NCI-H345 (cell line): ENCODE measurements around the gene JMJD1C.

ENCODE experiments used
- DNase-seq: peaks from one replicate; lab custom pipeline; 2025; lab: John Stamatoyannopoulos, UW

Gene JMJD1C

GRCh38 chr10:63436225-63436624, 29.6 kb downstream of the JMJD1C start:
- no peak for DNase-seq

GRCh38 chr10:63434866-63435854, 30.6 kb downstream of the JMJD1C start:
- no peak for DNase-seq

GRCh38 chr10:63431962-63432797, 33.6 kb downstream of the JMJD1C start:
- DNase-seq, result no peak

DNA sequence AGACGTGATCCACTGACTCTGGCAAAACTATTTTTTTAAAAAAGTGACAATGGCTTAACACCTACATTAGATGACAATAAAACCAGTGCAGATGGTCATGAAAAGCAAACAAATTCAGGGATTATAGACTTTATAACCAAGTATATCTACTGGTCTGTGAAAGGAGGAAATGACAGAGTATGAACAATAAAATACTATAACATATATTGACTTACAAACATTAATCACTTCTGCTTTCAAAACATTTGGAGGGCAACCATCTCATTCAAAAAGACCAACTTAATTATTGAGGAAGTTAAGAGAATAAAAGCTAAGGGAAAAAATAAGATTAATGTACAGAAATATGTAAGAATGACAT, 34.8 kb downstream of the JMJD1C start:
- no peak for DNase-seq

DNA sequence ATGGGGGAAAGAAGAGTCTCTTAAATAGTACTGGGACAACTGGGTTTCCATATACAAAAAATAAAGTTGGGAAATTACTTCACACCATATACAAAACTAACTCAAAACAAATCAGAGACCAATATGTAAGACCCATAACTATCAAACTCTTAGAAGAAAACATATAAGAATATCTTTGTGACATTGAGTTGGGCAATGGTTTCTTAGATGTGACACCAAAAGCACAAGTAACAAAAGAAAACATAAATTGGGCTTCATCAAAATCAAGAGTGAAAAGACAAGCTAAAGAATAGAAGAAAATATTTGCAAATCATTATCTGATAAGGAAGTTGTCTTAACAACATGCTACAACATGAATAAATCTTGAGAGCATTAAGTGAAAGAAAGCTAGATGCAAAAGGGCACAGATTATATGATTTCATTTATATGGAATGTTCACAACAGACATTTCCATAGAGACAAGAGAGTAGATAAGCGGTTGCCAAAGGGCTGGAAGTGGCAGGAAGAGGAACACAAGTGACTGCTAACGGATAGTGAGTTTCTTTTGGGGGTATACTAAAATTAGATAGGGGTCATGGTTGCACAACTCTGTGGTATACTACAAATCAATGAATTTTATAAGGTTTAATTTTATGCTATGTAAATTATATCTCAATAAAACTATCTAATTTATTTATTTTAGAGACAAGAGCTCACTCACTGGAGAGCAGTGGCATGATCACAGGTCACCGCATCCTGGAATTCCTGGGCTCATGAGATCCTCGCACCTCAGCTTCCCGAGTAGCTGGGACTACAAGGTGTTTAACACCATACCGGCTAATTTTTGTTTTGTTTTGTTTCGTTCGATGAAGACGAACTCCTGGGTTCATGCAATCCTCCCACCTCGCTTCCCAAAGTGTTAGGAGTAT, 35.4 kb downstream of the JMJD1C start:
- DNase-seq, result no peak

DNA sequence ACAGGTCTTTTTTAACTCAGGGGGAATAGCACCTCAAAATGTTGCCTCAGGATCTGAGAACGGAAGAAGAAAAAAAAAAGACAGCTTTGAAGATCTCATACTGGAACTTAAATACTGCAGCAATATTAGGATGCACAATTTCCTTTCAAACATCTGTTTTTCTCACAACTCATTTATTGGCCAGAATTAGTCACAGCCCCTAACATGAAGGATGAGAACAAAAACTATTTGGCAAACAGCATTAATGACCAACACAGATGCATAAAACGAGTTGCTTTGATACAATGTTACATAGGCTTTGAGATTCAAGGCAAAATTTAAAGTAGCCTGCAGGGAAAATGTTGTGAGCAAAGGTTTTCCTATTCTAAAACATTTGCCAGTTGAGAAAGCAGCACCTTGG, 36.5 kb downstream of the JMJD1C start:
- DNase-seq, result no peak

DNA sequence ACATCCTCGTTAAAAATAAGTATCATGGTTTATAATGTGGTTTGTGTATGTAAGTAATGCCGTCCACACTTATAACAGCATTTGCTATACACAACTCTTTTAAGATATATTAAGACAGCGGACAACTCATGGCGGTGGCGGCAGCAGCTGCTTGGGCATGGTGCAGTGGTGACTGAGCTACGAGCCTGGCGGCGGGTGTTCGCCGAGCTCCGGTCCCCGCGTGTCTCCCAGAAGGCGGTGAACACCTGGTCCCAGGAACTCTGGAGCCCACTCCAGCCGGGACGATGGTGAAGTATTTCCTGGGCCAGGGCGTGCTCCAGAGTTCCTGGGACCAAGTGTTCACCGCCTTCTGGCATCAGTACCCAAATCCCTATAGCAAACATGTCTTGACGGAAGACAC, 38.8 kb downstream of the JMJD1C start:
- no peak for DNase-seq

GRCh38 chr10:63425512-63425911, 40.3 kb downstream of the JMJD1C start:
- DNase-seq, result no peak

DNA sequence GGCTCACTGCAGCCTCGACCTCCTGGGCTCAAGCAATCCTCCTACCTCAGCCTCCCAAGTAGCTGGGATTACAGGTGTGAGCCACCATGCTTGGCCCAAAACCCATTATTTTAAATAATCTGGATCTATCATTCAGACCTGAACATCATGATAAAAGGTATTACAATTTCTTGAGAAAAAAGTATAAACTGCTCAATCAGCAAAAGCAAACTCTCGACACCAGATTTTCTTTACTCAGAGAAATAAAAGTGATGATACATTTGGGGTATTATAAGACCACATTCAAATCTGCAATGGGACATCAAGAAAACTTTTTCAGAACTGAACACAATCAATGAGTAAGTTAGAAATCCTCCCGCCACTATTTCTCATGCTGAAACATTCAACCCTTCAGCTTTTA, 41.2 kb downstream of the JMJD1C start:
- DNase-seq, result no peak

GRCh38 chr10:63423494-63423893, 42.3 kb downstream of the JMJD1C start:
- DNase-seq, result no peak

GRCh38 chr10:63421591-63421990, 44.2 kb downstream of the JMJD1C start:
- DNase-seq, result no peak

DNA sequence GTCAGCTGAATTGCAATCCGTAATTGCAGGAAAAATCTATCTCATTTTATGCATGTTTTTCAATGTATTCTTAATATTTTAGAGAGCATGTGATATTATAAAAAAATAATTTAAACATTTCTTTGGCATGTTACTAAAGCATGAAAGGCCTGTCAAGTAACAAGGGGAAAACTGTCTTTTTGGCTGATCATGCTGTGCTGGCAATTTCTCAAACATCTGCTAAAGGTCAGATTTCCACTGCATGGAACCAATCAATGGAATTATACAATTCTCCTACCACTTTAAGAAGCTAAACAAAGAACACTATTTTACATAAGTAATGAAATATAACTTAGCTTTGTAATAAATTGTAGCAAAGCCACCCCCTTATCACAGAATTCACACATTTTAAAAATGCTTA, 49.4 kb downstream of the JMJD1C start:
- DNase-seq, result no peak

- no peak for DNase-seq
These were observed 50.0 kb downstream of the JMJD1C start for GRCh38 chr10:63415640-63416244.

DNA sequence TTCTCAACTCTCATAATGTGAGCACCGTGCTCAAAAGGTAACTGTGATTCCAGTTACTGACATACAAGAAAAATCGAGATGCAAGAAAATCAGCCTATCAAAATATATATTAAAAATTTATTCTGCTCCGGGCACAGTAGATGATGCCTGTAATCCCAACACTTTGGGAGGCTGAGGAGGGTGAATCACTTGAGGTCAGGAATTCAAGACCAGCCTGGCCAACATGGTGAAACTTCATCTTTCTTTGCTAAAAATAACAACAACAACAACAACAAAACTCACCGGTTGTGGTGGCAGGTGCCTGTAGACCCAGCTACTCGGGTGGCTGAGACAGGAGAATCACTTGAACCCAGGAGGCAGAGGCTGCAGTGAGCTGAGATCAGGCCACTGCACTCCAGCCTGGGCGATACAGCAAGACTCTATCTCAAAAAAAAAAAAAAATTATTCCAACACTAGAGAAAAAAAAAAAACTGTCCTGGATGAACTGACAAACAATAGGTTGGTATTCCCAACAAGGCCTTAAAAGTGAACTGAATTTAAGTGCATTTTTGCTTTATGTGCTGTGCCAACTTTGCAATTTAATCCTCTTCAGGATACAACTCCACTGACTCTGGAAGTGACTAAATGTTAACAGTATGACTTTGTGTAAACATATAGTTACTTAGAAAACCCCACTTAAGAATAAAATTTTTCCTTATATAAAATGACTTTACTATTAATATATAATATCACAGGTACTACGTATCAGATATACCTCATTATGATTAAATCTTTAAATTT, 51.1 kb downstream of the JMJD1C start:
- DNase-seq, result no peak

DNA sequence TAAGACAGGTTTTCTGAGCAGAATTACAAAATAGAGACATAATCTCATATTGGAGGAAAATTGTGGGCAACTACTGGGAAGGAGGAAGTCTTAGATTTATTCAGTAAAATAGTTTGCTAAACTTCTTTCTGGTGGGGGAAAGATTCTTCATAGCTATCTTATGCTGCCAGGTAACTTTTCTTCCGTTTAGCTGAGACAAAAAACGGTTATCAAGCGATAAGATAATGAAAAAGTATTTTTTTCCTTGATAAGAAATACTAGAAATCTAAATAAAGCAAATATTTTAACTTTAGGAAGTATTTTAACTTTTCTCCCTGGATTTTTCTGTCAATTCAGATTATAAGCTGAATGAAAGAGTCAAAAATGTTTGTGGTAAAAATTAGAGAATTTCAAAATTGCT, 52.3 kb downstream of the JMJD1C start:
- DNase-seq, result no peak

GRCh38 chr10:63412304-63412703, 53.5 kb downstream of the JMJD1C start:
- no peak for DNase-seq

- no peak for DNase-seq
These were observed 55.1 kb downstream of the JMJD1C start for GRCh38 chr10:63410633-63411032.

DNA sequence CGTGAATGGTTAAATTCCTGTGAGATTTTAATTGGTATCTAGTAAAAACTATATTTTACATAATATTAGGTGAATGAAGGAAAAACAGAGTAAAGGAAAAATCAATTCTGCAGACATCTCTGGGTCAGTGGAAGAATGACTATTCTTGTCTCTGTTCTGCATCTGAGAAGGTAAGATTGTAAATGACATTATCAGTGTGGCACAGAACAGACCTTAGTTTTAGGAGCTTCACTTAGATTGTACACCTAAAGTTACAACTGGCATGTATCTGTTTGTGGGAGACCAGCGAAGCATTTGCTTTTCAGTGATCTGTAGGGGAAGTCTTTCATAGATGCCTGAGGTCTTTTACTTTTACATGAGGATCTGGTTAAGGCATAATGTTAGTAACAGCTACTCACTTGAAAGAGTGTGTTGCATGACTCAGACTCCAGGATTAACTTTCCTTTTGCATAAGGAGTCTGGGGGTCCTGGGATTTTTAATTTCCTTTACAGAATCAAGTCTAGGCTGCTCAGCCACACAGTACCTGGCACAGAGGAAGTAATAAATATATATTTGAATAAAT, 56.2 kb downstream of the JMJD1C start:
- no peak for DNase-seq

GRCh38 chr10:63407136-63407662, 58.6 kb downstream of the JMJD1C start:
- no peak for DNase-seq

GRCh38 chr10:63396133-63396761, 69.5 kb downstream of the JMJD1C start:
- no peak for DNase-seq
